Aorta (tissue), 5 donors: Measurements from ENCODE around the gene BCOR. TPM values are rescaled to one million over a fixed set of nuclear protein-coding genes. Genes with fewer than 3 reads are reported as not detected.

ENCODE experiments used
- ATAC-seq: fragments of 200-7000 bp; cut with Tn5 transposase; one replicate; pipeline ENCODE4 v1.9.1; 2022; ENCODE audit warnings: moderate library complexity; ENCODE audit not compliant: low FRiP score
- DNase-seq, 2 donors: peaks; one replicate each; pipeline ENCODE4 v3.0.0-alpha.2; 2020
- H3K27ac ChIP-seq, 2 donors: one replicate each; pipeline ENCODE4 v1.5.1; 2013; ENCODE audit warnings: low read length in 2 of 2, mild to moderate bottlenecking in 2 of 2, moderate library complexity in 2 of 2, control low read depth in 1 of 2, inconsistent platforms in 1 of 2, low read depth in 1 of 2
- H3K27me3 ChIP-seq, 2 donors: one replicate each; pipeline ENCODE4 v1.6.1; 2013; ENCODE audit warnings: control low read depth in 1 of 2, low read length in 1 of 2, mild to moderate bottlenecking in 1 of 2, moderate library complexity in 1 of 2; ENCODE audit not compliant: insufficient read depth in 2 of 2, control insufficient read depth in 1 of 2
- H3K36me3 ChIP-seq, 2 donors: one replicate each; pipeline ENCODE4 v1.6.1; 2013; ENCODE audit warnings: control low read depth in 1 of 2, low read length in 1 of 2, mild to moderate bottlenecking in 1 of 2; ENCODE audit not compliant: insufficient read depth in 2 of 2, control insufficient read depth in 1 of 2
- H3K4me1 ChIP-seq, 2 donors: one replicate each; pipeline ENCODE4 v1.6.1; 2013; ENCODE audit warnings: low read length in 2 of 2, control low read depth in 1 of 2, mild to moderate bottlenecking in 1 of 2, moderate library complexity in 1 of 2; ENCODE audit not compliant: insufficient read depth in 2 of 2, control insufficient read depth in 1 of 2
- H3K4me3 ChIP-seq, 2 donors: one replicate each; pipeline ENCODE4 v1.5.1; 2013; ENCODE audit warnings: low read length in 2 of 2, control low read depth in 1 of 2, mild to moderate bottlenecking in 1 of 2
- H3K9me3 ChIP-seq: one replicate; pipeline ENCODE4 v1.6.1; 2013; ENCODE audit warnings: mild to moderate bottlenecking, low read length; ENCODE audit not compliant: control insufficient read depth
- WGBS, 2 donors: extraction: QIAGEN DNeasy Blood & Tissue Kit; methylation state at CpG; one replicate each; pipeline ENCODE4 v1.1.7; 2013; 5-methylcytosine and 5-hydroxymethylcytosine counted together
- intact Hi-C, 2 donors: fragments of 100-400 bp; cut with DNase I; formaldehyde crosslinking; loops; one replicate each; pipeline versions ENCODE4 v1.14.2 to v1.15.0; 2022
- long read RNA-seq, 2 donors: library from polyadenylated mRNA; unstranded; transcript quantifications; one replicate each; pipeline ENCODE4 v2.0.0, GENCODE V29; 2020 to 2021
- polyA plus RNA-seq, 2 donors: library from polyadenylated mRNA; stranded (reverse); fragments of 200-250 nt; gene quantifications; one replicate each; pipeline ENCODE4 v1.2.3, GENCODE V29; 2013
- total RNA-seq, 2 donors: library from RNA; stranded (reverse); fragmentation: NEBNext Ultra II Directional; extraction: Animal tissue kit (Norgen Biotek cat#: 25700); gene quantifications; one replicate each; pipeline ENCODE4 v1.2.1, GENCODE V29; 2021
- donor health status: healthy with polysubstance abuse.
- donor health status: Bipolar disorder and iron deficiency.
- donor health status: DM: no; HTN: no; CAD: no.
- donor health status: DM: no; HTN: no; CAD: no.
- donor health status: DM: yes; HTN: yes; CAD: no.

The BCOR gene
- total RNA-seq = 10 to 100 TPM; 22.6 to 46.7 TPM
- 10 to 100 TPM in 1 of 2 donors, 1 to 10 TPM in 1; 8.3 to 12.2 TPM for polyA plus RNA-seq
- long read RNA-seq, donor 1, partial matches to known transcripts = 33 of 40 reads
- long read RNA-seq, donor 1, other reads (novel, unspliced or antisense) = 7 of 40 reads
- long read RNA-seq, donor 2, partial matches to known transcripts = 9 of 20 reads
- long read RNA-seq, donor 2, other reads (novel, unspliced or antisense) = 11 of 20 reads

DNA sequence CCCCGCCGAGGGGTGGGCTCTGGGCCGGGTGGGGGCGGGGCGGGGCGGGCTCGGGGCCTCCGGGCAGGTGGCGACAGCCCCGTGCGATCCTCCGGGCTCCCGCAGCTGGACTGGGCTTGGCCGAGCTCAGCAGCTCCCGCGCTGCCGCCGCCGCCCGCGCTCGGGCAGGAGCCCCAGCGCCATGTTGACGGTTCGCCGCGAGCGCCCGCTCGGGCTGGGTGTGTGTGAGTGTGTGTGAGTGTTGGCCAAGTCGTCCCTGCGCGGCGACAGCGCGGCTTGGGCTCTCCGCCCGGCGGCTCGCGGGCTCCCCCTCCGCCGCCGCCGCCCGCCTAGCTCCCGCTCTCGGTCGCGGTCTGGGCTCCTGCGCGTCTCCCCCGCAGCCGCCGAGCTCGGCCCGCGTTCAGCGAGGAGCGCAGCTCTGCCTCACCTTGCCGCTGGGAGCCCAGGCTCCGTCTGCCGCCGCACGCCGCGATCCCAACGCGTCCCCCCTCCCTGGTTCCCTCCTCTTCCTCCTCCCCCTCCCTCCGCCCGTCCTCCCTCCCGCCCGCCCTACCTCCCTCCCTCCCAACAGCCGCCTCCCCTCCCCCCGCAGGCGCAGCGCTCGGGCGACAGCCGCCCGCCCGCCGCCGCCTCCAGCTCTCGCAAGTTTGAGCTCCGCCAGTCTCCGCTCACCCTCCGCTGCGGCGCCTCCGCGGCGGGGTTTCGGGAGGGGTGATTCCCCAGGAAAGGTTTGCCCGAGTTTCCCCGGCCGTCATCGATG lies at the start of gene BCOR:
BCOR (minus strand) TSS at position 455 of the 760 bp plus-strand sequence. CDS start 20,029 bp downstream, outside the sequence.
- H3K9me3 ChIP-seq = no peaks in the 10 kb centered on the region
- peak within 1 kb of the TSS; percentile 55 to 86 for H3K4me3 ChIP-seq
- intact Hi-C loops = loop anchor here in 1 of 2 donors (1.0 to 10.0 kb wide), 3 partner anchors 79 to 280 kb away; no protein-coding TSS in a partner anchor
- peak; percentile 86 to 91 for DNase-seq
- H3K4me1 ChIP-seq = no peaks in the 10 kb centered on the region
- H3K36me3 ChIP-seq = no peaks in the 10 kb centered on the region
- WGBS, 2 donors = 1 to 4% methylated on average over 45 to 98 of the region's 98 CpGs
- H3K27me3 ChIP-seq = peaks cover 0 to 2% of the 10 kb centered on the region in 2 donors
- peak; percentile 58 for ATAC-seq
- peak within 1 kb of the TSS; percentile 30 to 87 for H3K27ac ChIP-seq

DNA sequence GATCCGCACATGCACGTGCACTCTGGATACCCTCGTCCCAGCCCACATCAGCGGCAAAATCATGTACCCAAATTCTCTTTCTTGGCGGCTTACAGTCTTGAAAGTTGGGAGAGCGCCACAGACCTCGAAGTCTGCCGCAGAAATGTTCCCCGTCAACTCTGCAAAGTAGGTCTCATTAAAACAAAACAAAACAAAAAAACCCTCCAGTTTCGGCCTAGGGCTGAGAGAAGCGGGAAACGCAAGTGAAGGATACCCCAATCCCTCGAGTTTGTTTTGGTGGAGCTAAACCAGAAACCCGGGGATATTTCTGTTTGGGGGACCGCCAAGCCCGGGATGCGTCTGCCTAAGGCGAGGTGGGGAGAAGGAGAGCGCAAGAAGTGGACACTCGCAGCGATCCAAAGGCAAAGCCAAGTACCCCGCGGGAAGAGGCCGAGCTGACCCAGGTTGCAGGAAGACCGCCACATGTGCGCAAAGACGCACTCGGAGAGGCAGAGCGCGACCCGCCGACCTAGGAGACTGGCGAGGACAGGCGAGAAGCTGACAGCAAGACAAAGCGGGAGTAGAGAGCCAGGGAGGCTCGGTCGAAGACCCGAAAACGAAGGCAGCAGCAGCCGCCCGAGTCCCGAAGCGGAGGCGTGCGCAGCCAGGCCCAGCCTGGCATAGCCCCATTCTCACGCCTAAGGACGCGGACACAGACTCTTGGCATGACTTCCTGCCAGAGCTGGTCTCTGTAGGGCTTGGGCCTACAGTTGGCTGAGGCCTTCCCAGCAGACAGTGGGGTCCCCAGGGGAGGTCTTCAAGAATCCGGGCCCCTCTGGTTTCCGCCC lies 49.6 kb upstream of the BCOR start:
- Histone ChIP-seq H3K4me1 (no peaks in the 10 kb centered on the region), H3K4me3 (no peak overlapping the region), H3K9me3 (no peaks in the 10 kb centered on the region), H3K36me3 (no peaks in the 10 kb centered on the region), H3K27ac (no peak overlapping the region), H3K27me3 (no peaks in the 10 kb centered on the region)
- intact Hi-C loops = no loop called here
- ATAC-seq (no peak), DNase-seq (no peak)
- WGBS, 2 donors = 50 to 83% methylated on average over 50 of the region's 50 CpGs

DNA sequence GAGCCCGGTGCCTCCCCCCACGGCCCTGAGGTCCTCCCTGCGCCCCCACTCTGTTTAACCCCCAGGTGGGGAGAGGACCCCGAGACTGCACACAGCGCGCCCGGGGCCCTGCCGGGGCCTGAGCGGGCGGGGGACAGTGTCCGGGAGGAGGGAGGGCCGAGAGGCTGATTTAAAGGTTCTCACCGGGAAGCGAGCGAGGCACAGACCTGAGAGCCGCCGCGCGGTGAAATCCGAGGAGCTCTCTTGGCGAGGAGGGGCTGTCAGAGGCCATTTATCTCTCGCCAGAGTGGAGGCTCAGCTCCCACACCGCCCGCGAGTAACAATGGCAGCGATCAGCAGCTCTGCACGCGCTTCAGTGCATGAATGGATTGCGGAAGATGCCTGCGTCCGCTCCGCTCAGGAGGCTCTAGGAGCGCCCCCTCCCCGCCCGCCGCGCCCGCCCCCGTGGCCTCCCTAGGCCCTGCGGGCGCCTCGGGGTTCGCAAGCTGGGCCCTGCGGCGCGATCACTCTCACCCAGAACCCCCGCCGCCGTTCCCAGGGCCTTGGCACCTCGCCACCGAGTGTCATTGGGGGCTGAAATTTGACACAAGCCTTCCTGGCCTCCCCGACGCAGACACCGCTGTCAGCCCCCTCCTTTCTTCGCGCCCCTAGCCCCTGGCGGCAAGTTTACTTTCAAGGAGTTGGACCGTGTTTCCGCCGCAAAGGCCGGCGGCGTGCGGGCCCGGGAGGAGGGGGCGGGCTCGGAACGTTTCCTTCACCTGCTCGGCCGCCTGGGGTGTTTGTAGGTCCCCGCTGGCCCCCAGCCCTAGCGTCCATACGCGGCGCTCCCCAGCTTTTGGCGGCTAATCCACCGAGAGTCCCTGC lies 48.7 kb upstream of the BCOR start:
- peak overlapping the region in 1 of 2 donors; percentile 52 for H3K4me3 ChIP-seq
- no peaks in the 10 kb centered on the region for H3K36me3 ChIP-seq
- H3K27ac ChIP-seq = no peak overlapping the region
- intact Hi-C loops = no loop called here
- WGBS, 2 donors = 4 to 7% methylated on average over 64 to 77 of the region's 77 CpGs
- H3K27me3 ChIP-seq = no peaks in the 10 kb centered on the region
- ATAC-seq = peak; percentile 33
- DNase-seq = peak in 1 of 2 donors; percentile 65
- H3K4me1 ChIP-seq = no peaks in the 10 kb centered on the region
- no peaks in the 10 kb centered on the region for H3K9me3 ChIP-seq

DNA sequence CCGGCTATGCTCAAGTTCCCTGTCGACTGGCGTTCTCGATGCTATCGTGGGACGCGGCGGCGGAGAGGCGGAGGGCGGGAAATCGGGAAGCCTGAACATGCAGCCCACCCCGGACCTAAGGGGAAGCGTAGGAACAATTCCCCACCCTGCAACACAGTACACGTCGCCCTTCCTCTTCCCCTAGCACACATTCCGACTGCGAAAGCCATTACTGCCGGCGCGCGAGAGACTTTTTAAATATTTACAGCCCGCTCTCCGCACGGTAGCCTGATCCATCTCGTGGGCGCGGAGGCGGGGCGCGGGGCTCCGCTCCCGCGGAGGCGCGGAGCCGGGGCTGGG lies 48.1 kb upstream of the BCOR start:
- intact Hi-C loops = no loop called here
- WGBS, 2 donors = 6 to 8% methylated on average over 35 to 37 of the region's 37 CpGs
- ATAC-seq (no peak), DNase-seq (no peak)
- H3K36me3 ChIP-seq = no peaks in the 10 kb centered on the region
- no peak overlapping the region for H3K4me3 ChIP-seq
- H3K9me3 ChIP-seq = no peaks in the 10 kb centered on the region
- no peaks in the 10 kb centered on the region for H3K4me1 ChIP-seq
- no peaks in the 10 kb centered on the region for H3K27me3 ChIP-seq
- no peak overlapping the region for H3K27ac ChIP-seq

DNA sequence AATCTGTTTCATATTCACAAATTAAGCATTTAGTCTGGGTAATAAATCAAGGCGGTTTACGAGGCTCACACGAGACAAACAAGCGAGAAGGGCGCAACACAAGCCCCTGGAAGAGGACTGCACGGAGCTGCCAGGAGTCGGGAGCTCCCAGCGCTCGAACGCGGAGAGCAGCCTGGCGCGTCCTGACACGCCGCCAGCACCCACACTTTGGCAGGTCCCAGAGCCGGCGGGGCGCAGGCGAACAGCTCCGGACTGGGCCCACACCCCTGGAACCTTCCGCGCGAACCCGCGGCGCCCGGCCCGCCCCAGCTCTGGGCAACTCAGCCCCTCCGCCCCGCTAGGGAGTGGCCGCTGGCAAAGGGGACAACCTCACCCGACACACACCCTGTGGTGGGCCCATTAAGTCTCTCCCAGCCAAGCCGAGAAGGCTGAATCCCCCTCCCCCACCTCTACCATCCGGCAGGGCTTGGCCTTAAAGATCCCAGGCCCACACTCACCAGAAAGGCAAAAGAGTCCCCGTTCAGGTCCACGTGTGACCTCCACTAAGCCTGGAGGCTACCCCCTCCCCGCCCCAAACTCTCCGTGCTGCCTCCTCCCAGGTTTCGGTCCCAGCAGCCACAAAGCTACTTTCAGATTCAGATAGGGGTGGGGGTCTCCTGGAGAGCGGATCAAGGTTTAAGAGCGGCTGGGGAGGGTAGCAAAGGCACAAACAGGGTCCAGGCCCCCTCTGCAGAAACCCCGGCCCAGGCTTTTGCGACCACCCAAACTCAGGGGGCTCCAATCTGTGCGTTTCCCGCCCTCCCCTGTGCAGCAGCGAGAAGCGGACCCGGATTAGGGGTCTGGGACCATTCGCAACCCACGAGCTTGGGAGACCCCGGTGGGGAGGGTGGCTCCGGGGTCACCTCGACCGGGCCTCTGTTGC lies 47.5 kb upstream of the BCOR start:
- DNase-seq = no peak
- no peaks in the 10 kb centered on the region for H3K4me1 ChIP-seq

DNA sequence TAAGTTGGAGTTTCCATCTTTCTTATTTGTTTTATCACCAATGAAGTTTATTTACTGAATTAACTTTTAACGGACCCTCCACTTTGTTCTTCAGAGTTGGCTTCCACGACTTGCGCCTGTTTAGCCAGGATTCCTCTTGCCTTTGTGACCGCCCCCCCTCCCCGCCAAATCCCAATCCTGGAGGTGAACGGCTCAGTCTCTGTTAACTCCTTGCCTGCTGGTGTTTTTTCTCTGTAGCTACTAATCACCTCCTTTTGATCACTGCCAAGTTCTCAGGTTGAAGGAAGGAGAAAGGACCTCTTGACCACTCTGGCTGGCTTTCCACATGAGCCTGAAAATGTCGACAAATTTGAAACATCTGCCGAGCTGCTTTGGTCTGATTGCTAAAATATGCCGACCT lies 46.8 kb upstream of the BCOR start:
- H3K4me1 ChIP-seq = no peaks in the 10 kb centered on the region
- no peaks in the 10 kb centered on the region for H3K27me3 ChIP-seq
- DNase-seq = no peak
- H3K27ac ChIP-seq = no peak overlapping the region
- intact Hi-C loops = no loop called here
- 44 to 87% methylated on average over 9 of the region's 9 CpGs for WGBS, 2 donors
- no peak overlapping the region for H3K4me3 ChIP-seq
- no peaks in the 10 kb centered on the region for H3K36me3 ChIP-seq
- no peak for ATAC-seq
- H3K9me3 ChIP-seq = no peaks in the 10 kb centered on the region

More for the DNA sequence above, 47.5 kb upstream of the BCOR start:
- Histone ChIP-seq H3K4me3 (no peak overlapping the region), H3K36me3 (no peaks in the 10 kb centered on the region), H3K27ac (no peak overlapping the region), H3K27me3 (no peaks in the 10 kb centered on the region), H3K9me3 (no peaks in the 10 kb centered on the region)
- 41 to 75% methylated on average over 54 of the region's 54 CpGs for WGBS, 2 donors
- intact Hi-C loops = no loop called here
- ATAC-seq = no peak

DNA sequence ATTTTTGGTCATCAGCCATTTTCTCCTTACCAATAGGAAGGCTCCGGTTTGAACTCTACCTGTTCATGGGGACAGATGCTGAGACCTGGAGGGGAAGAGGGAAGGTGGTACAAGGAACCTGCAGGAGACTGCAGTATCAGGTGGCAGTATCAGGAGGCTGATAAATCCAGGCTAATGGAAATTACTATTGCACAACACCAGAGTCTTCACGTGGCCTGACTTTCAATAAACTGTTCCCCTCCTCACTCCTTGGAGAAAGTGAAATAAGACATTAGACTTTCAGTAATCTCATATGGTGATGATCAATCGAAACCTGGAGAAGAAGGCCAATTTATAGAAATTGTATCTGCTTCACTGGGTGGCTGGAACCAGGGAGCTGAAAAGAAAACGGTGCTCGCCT lies 46.2 kb upstream of the BCOR start:
- Histone ChIP-seq H3K9me3 (no peaks in the 10 kb centered on the region), H3K27me3 (no peaks in the 10 kb centered on the region), H3K36me3 (no peaks in the 10 kb centered on the region), H3K4me1 (no peaks in the 10 kb centered on the region), H3K27ac (no peak overlapping the region), H3K4me3 (no peak overlapping the region)
- intact Hi-C loops = no loop called here
- DNase-seq (no peak), ATAC-seq (no peak)
- WGBS, 2 donors = 65 to 96% methylated on average over 5 of the region's 5 CpGs
